B cell (primary cell): ENCODE results near the gene STH. TPM values are rescaled to one million over a fixed set of nuclear protein-coding genes. Genes with fewer than 3 reads are reported as not detected.

ENCODE experiments used
- ATAC-seq: fragments of 200-7000 bp; cut with Tn5 transposase; one replicate; pipeline ENCODE4 v1.10.0; 2021; ENCODE audit warnings: low read depth, mild to moderate bottlenecking, moderate number of reproducible peaks, moderate library complexity
- CTCF ChIA-PET: fragments of 350-600 bp; sonication (Branson Sonifier 250); formaldehyde crosslinking; loops from one replicate; lab custom pipeline; 2021; ENCODE audit warnings: antibody characterized with exemption, inconsistent platforms; lab: Charles Lee
- POLR2A ChIA-PET: fragments of 350-600 bp; sonication (Branson Sonifier 250); formaldehyde crosslinking; loops from one replicate; lab custom pipeline; 2021; ENCODE audit warnings: antibody characterized with exemption; lab: Charles Lee
- DNase-seq: peaks from one replicate; pipeline ENCODE4 v3.0.0; 2013
- H2AFZ ChIP-seq: 2 replicates; pipeline ENCODE4 v1.6.1; 2012; ENCODE audit warnings: mild to moderate bottlenecking, low read depth, low read length; ENCODE audit not compliant: insufficient read depth, poor library complexity, severe bottlenecking
- H3K27ac ChIP-seq, 2 donors: 1 replicate in 1 of 2; 2 replicates in 1 of 2; pipeline ENCODE4 v1.5.1; 2012 to 2013; ENCODE audit warnings: low read length in 2 of 2, mild to moderate bottlenecking in 2 of 2, moderate library complexity in 1 of 2
- H3K27me3 ChIP-seq, 4 experiments: fragments of 200-600 bp in 1 of 4; sonication (generic) in 1 of 4; replicated peaks in 1 of 4; 1 replicate in 2 of 4; 2 replicates in 2 of 4; pipeline versions ENCODE4 v1.6.1 to v1.7.0; 2013 to 2016; ENCODE audit warnings: low read length in 3 of 4, mild to moderate bottlenecking in 2 of 4, mixed read lengths in 1 of 4, moderate library complexity in 1 of 4; ENCODE audit not compliant: insufficient read depth in 4 of 4, control insufficient read depth in 3 of 4; ENCODE audit errors: control extremely low read depth in 1 of 4
- H3K36me3 ChIP-seq, 2 experiments: replicated peaks in 1 of 2; 1 replicate in 1 of 2; 2 replicates in 1 of 2; pipeline versions ENCODE4 v1.6.1 to v1.7.1; 2013; ENCODE audit warnings: low read length in 1 of 2; ENCODE audit not compliant: insufficient read depth in 2 of 2, control insufficient read depth in 1 of 2; ENCODE audit errors: control extremely low read depth in 1 of 2, extremely low read depth in 1 of 2
- H3K4me1 ChIP-seq, 2 donors: fragments of 200-600 bp in 1 of 2; sonication (generic) in 1 of 2; 1 replicate in 1 of 2; 2 replicates in 1 of 2; pipeline versions ENCODE4 v1.5.1 to v1.6.1; 2013 to 2017; ENCODE audit warnings: low read length in 2 of 2; ENCODE audit not compliant: control insufficient read depth in 2 of 2, insufficient read depth in 2 of 2
- H3K4me2 ChIP-seq: replicated peaks from 2 replicates; pipeline ENCODE3; 2012; ENCODE audit warnings: mild to moderate bottlenecking, low read depth, low read length; ENCODE audit not compliant: poor library complexity, severe bottlenecking
- H3K4me3 ChIP-seq, 5 experiments: fragments of 200-600 bp in 1 of 5; sonication (generic) in 1 of 5; 1 replicate in 3 of 5; 2 replicates in 2 of 5; pipeline versions ENCODE4 v1.5.1 to v1.7.0; 2011 to 2016; ENCODE audit warnings: low read length in 4 of 5, mild to moderate bottlenecking in 4 of 5, low read depth in 2 of 5, control low read depth in 1 of 5, moderate library complexity in 1 of 5; ENCODE audit not compliant: insufficient read depth in 1 of 5; ENCODE audit errors: control extremely low read depth in 1 of 5, extremely low read depth in 1 of 5
- H3K79me2 ChIP-seq: fragments of 200-600 bp; sonication (generic); one replicate; pipeline ENCODE4 v1.6.0; 2016; ENCODE audit warnings: low read length; ENCODE audit not compliant: control insufficient read depth, insufficient read depth
- H3K9ac ChIP-seq: fragments of 200-600 bp; sonication (generic); 2 replicates; pipeline ENCODE4 v1.6.1; 2017; ENCODE audit warnings: mild to moderate bottlenecking, low read length, moderate library complexity
- H3K9me3 ChIP-seq, 3 donors: one replicate each; pipeline versions ENCODE4 v1.6.1 to v1.7.1; 2013; ENCODE audit warnings: low read length in 2 of 3; ENCODE audit not compliant: control insufficient read depth in 2 of 3, insufficient read depth in 1 of 3; ENCODE audit errors: control extremely low read depth in 1 of 3
- H4K20me1 ChIP-seq: 2 replicates; pipeline ENCODE4 v1.6.0; 2012; ENCODE audit warnings: mild to moderate bottlenecking, low read length; ENCODE audit not compliant: insufficient read depth, control insufficient read depth, poor library complexity, severe bottlenecking
- H3K27ac Mint-ChIP-seq: one replicate; pipeline ENCODE4 v1.8.0; 2021; ENCODE audit warnings: mixed read lengths
- H3K27me3 Mint-ChIP-seq: one replicate; pipeline ENCODE4 v1.8.0; 2021; ENCODE audit warnings: mixed read lengths
- H3K4me1 Mint-ChIP-seq: one replicate; pipeline ENCODE4 v1.8.0; 2021; ENCODE audit warnings: mixed read lengths
- H3K4me3 Mint-ChIP-seq: one replicate; pipeline ENCODE4 v1.8.0; 2021; ENCODE audit warnings: mixed read lengths
- H3K9me3 Mint-ChIP-seq: one replicate; pipeline ENCODE4 v1.8.0; 2022; ENCODE audit warnings: mixed read lengths; ENCODE audit not compliant: insufficient read depth
- EZH2 ChIP-seq: IDR thresholded peaks from 2 replicates; pipeline ENCODE4 v1.6.1; 2012; ENCODE audit warnings: borderline replicate concordance, low read depth, mild to moderate bottlenecking, moderate library complexity, low read length; ENCODE audit not compliant: insufficient read depth, poor library complexity, severe bottlenecking
- WGBS: methylation state at CpG from one replicate; pipeline ENCODE4 v1.1.5; 2013; ENCODE audit warnings: missing lambda C conversion rate; ENCODE audit not compliant: insufficient coverage; 5-methylcytosine and 5-hydroxymethylcytosine counted together
- intact Hi-C: fragments of 100-400 bp; cut with micrococcal nuclease; formaldehyde crosslinking; loops from one replicate; pipeline ENCODE4 v1.10.0; 2022
- polyA plus RNA-seq: library from polyadenylated mRNA; depleted of rRNA; stranded (reverse); fragments of >200 nt; gene quantifications from 2 replicates; pipeline ENCODE4 v1.2.3, GENCODE V29; 2012
- total RNA-seq, 2 donors: library from RNA; stranded (reverse); fragments of 120-200 nt in 1 of 2; gene quantifications; 1 replicate in 1 of 2; 2 replicates in 1 of 2; pipeline versions ENCODE4 v1.2.3 to v1.2.4, GENCODE V29; 2013 to 2022
- TF ChIP-seq, protein P1 (sequence below): fragments of 200-600 bp; IDR thresholded peaks from one replicate; pipeline ENCODE4 v1.8.0; 2022; ENCODE audit warnings: antibody characterized with exemption, mild to moderate bottlenecking

The STH gene
- total and polyA plus RNA-seq, 2 donors (not counting 1 experiment from before 2014, with no cell fraction given): not detected

DNA sequence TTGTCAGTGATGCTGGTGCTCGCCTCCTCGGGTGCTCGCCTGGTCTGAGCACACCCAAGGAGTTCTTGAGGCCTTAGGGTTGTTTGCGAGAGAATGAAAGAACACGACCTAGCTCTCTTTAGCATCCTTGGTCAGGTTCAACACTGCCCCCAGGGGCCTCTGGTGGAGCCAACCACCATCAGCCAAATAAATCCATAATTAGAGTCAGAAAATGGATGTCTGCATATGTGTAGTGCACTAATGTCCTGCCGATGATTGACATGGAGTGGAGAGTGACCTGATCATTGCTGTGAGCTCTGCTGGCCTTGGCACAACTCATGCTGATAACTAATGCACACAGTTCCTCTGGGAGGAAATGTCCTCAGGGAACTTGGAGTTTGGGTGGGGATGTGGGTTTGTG, 8.2 kb upstream of the STH start:
- H3K4me3 ChIP-seq: no peak overlapping the region
- Mint-ChIP-seq H3K4me3 (no peak overlapping the region), H3K27me3 (no peaks in the 10 kb centered on the region), H3K27ac (no peak overlapping the region), H3K4me1 (no peaks in the 10 kb centered on the region), H3K9me3 (no peaks in the 10 kb centered on the region)
- no peak overlapping the region for H3K4me2 ChIP-seq
- ChIA-PET POLR2A (no interaction called here), CTCF (interaction anchor here (0.7 to 1.3 kb wide), 4 partner anchors 11 to 1374 kb away, joined by 4 to 5 read pairs (median 4); no protein-coding TSS in a partner anchor)
- H3K27me3 ChIP-seq: no peaks in the 10 kb centered on the region
- H3K27ac ChIP-seq: no peak overlapping the region
- no peaks in the 10 kb centered on the region for H3K79me2 ChIP-seq
- WGBS: 100% methylated on average over 3 of the region's 6 CpGs
- no peak for ATAC-seq
- H2AFZ ChIP-seq: no peak overlapping the region
- H4K20me1 ChIP-seq: no peaks in the 10 kb centered on the region
- no peak for DNase-seq
- TF ChIP-seq, protein P1, sequence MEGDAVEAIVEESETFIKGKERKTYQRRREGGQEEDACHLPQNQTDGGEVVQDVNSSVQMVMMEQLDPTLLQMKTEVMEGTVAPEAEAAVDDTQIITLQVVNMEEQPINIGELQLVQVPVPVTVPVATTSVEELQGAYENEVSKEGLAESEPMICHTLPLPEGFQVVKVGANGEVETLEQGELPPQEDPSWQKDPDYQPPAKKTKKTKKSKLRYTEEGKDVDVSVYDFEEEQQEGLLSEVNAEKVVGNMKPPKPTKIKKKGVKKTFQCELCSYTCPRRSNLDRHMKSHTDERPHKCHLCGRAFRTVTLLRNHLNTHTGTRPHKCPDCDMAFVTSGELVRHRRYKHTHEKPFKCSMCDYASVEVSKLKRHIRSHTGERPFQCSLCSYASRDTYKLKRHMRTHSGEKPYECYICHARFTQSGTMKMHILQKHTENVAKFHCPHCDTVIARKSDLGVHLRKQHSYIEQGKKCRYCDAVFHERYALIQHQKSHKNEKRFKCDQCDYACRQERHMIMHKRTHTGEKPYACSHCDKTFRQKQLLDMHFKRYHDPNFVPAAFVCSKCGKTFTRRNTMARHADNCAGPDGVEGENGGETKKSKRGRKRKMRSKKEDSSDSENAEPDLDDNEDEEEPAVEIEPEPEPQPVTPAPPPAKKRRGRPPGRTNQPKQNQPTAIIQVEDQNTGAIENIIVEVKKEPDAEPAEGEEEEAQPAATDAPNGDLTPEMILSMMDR: no peak
- no peak for TF ChIP-seq EZH2
- intact Hi-C loops: no loop called here
- no peaks in the 10 kb centered on the region for H3K36me3 ChIP-seq
- H3K4me1 ChIP-seq: no peaks in the 10 kb centered on the region
- no peak overlapping the region for H3K9ac ChIP-seq
- H3K9me3 ChIP-seq: no peaks in the 10 kb centered on the region

DNA sequence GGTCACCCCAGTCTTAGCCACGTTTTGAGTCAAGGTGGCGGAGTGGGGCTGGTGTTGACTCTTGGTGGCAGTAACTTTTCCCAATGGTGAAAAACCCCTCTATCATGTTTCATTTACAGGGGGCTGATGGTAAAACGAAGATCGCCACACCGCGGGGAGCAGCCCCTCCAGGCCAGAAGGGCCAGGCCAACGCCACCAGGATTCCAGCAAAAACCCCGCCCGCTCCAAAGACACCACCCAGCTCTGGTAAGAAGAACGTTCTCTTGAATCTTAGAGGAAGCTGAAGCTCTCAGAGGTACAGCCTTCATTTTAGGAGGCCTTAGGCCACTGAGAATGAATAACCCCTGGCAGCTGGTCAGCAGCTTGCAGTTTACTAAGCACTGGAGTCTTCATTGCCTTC, 7.7 kb upstream of the STH start:
- H3K4me1 ChIP-seq: no peaks in the 10 kb centered on the region
- no peak overlapping the region for H3K4me2 ChIP-seq
- DNase-seq: no peak
- no peaks in the 10 kb centered on the region for H3K27me3 ChIP-seq
- H2AFZ ChIP-seq: no peak overlapping the region
- no peak for TF ChIP-seq EZH2
- TF ChIP-seq, protein P1: no peak
- intact Hi-C loops: no loop called here
- no peaks in the 10 kb centered on the region for H3K9me3 ChIP-seq
- H3K4me3 ChIP-seq: no peak overlapping the region
- Mint-ChIP-seq H3K4me3 (no peak overlapping the region), H3K9me3 (no peaks in the 10 kb centered on the region), H3K27me3 (no peaks in the 10 kb centered on the region), H3K27ac (no peak overlapping the region), H3K4me1 (no peaks in the 10 kb centered on the region)
- ChIA-PET CTCF (interaction anchor here (0.7 to 1.2 kb wide), 2 partner anchors 42 to 1374 kb away, joined by 5 read pairs; no protein-coding TSS in a partner anchor), POLR2A (no interaction called here)
- no peaks in the 10 kb centered on the region for H4K20me1 ChIP-seq
- 95% methylated on average over 4 of the region's 10 CpGs for WGBS
- H3K79me2 ChIP-seq: no peaks in the 10 kb centered on the region
- ATAC-seq: no peak
- H3K27ac ChIP-seq: no peak overlapping the region
- H3K36me3 ChIP-seq: no peaks in the 10 kb centered on the region
- H3K9ac ChIP-seq: no peak overlapping the region
